HCT116 (cell line): ENCODE results near the gene HNF4A.

Experiments
- CBX3 ChIP-seq: IDR thresholded peaks from 2 replicates; pipeline ENCODE4 v1.6.1; 2012; ENCODE audit warnings: low read depth
- CEBPB ChIP-seq: IDR thresholded peaks from 2 replicates; pipeline ENCODE4 v1.6.1; 2012; ENCODE audit warnings: low read depth
- CTCF ChIP-seq, 3 experiments: fragments of 200-600 bp in 1 of 3; sonication (generic) in 1 of 3; IDR thresholded peaks in 2 of 3; conservative IDR thresholded peaks in 1 of 3; 2 replicates each; pipeline ENCODE4 v1.5.1; 2012 to 2017; ENCODE audit warnings: low read depth in 2 of 3, low read length in 2 of 3, antibody characterized with exemption in 1 of 3, borderline replicate concordance in 1 of 3, control low read depth in 1 of 3, mild to moderate bottlenecking in 1 of 3, mixed read lengths in 1 of 3, mixed run types in 1 of 3, moderate library complexity in 1 of 3; ENCODE audit not compliant: insufficient read depth in 1 of 3
- EGR1 ChIP-seq: IDR thresholded peaks from 2 replicates; pipeline ENCODE4 v1.6.1; 2012; ENCODE audit warnings: low read depth
- EZH2 ChIP-seq: fragments of 200-600 bp; sonication (generic); IDR thresholded peaks from 2 replicates; pipeline ENCODE4 v1.6.1; 2017; ENCODE audit warnings: antibody characterized with exemption, mixed run types
- JUND ChIP-seq: IDR thresholded peaks from 2 replicates; pipeline ENCODE4 v1.6.1; 2012
- MAX ChIP-seq: IDR thresholded peaks from 2 replicates; pipeline ENCODE4 v1.6.1; 2012
- POLR2A ChIP-seq: IDR thresholded peaks from 2 replicates; pipeline ENCODE4 v1.7.0; 2011; ENCODE audit warnings: borderline replicate concordance; ENCODE audit not compliant: insufficient read depth, insufficient read length; ENCODE audit errors: extremely low read depth
- REST ChIP-seq: IDR thresholded peaks from 2 replicates; pipeline ENCODE4 v1.6.1; 2012; ENCODE audit warnings: low read depth
- SIN3A ChIP-seq: IDR thresholded peaks from 2 replicates; pipeline ENCODE4 v1.6.1; 2012; ENCODE audit warnings: low read depth
- ZBTB33 ChIP-seq: IDR thresholded peaks from 2 replicates; pipeline ENCODE4 v1.6.1; 2011; ENCODE audit warnings: mild to moderate bottlenecking, low read length, moderate library complexity; ENCODE audit not compliant: insufficient replicate concordance; ENCODE audit errors: extremely low read depth
- ZFX ChIP-seq: fragments of 450-650 bp; IDR thresholded peaks from 2 replicates; pipeline ENCODE4 v1.6.1; 2017
- TF ChIP-seq, protein P1 (sequence below): IDR thresholded peaks from 2 replicates; pipeline ENCODE4 v1.6.1; 2012

DNA sequence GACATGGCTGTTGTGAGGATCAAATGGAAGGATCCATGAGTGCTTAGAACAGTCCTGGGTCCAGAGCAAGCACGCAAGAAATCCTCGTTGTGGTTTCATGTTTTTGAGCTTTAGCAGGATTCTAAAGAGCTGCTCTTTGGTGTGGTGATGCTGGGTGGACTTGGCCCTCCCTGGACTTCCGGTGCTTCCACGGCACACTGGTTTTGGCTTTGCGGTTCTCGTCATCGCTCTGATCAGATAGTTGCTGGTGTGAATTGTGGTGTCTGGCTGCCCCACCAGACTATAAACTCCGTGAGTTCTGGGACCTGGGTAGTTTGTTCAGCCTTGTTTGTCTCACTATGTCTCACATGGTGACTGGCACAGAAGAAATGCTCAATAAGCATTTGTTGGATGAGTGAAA is 3.3 kb downstream of the HNF4A start:
- TF ChIP-seq POLR2A: no peak
- no peak for TF ChIP-seq CTCF (IDR thresholded peaks at IDR 0.05 in 2 of 3, conservative IDR thresholded peaks at IDR 0.05 in 1 of 3; ENCODE audit: borderline replicate concordance in 1 of 3, insufficient read depth in 1 of 3, low read depth in 2 of 3, low read length in 2 of 3)
- no peak for TF ChIP-seq ZBTB33
- no peak for TF ChIP-seq SIN3A
- TF ChIP-seq REST: no peak
- no peak for TF ChIP-seq EZH2
- no peak for TF ChIP-seq CEBPB
- TF ChIP-seq JUND: no peak
- TF ChIP-seq MAX: no peak
- no peak for TF ChIP-seq ZFX
- TF ChIP-seq EGR1: no peak
- TF ChIP-seq, protein P1, sequence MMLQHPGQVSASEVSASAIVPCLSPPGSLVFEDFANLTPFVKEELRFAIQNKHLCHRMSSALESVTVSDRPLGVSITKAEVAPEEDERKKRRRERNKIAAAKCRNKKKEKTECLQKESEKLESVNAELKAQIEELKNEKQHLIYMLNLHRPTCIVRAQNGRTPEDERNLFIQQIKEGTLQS: no peak
- TF ChIP-seq CBX3: no peak
